Measurements from ENCODE around the gene FAM236A.
"Not testable (repeated sequence)": the region's sequence is repeated elsewhere in the genome, so short reads cannot be mapped to it uniquely, and the experiment has no call there.

The FAM236A gene

DNA sequence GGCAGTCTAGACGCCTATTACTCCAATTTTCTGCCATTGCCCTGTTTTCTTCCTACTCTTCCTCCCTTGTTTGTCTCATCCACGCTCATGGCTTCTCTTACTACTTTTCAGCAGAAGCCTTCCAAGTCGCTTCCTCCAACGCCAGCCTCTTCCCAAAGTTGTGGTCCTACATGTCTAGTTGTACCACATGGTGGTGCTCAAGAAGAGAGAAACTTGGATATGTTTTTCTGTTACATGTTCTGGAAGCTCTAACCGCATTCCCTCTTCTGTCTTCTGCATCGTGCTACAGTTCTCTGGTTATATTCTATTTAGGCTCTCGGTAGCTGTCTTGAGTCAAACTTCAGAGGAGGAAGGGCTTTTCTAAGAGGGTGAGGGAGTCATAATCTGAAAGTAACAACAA is 36.9 kb downstream of the FAM236A start:
- H3K14ac ChIP-seq (ENCODE audit: low read length); H3K4me3 ChIP-seq (ENCODE audit: low read length in 2 of 2); H3K4me2 ChIP-seq (ENCODE audit: insufficient read depth, low read length, poor library complexity, severe bottlenecking); H3K9ac ChIP-seq (ENCODE audit: low read depth, low read length, poor library complexity); H3K9me3 ChIP-seq (replicated peaks in 1 of 2; ENCODE audit: control insufficient read depth in 2 of 2, insufficient read depth in 1 of 2, low read depth in 1 of 2, low read length in 2 of 2); H3K23ac ChIP-seq (ENCODE audit: low read depth, low read length, poor library complexity); H3K27me3 ChIP-seq (ENCODE audit: control insufficient read depth in 3 of 3, insufficient read depth in 3 of 3, low read depth in 1 of 3, low read length in 3 of 3); H4K8ac ChIP-seq (ENCODE audit: low read depth, low read length); H4K91ac ChIP-seq (ENCODE audit: low read depth, low read length, poor library complexity); H2BK15ac ChIP-seq (ENCODE audit: low read length); DNase-seq (ENCODE audit: low spot score); H2AK5ac ChIP-seq (ENCODE audit: low read depth, low read length); H2BK5ac ChIP-seq (ENCODE audit: low read length); H3K4ac ChIP-seq (ENCODE audit: low read length); H2BK120ac ChIP-seq (ENCODE audit: low read depth, low read length); H3K36me3 ChIP-seq (replicated peaks in 1 of 2; ENCODE audit: control insufficient read depth in 2 of 2, insufficient read depth in 2 of 2, low read length in 2 of 2); H2BK12ac ChIP-seq (ENCODE audit: low read length); H3K79me1 ChIP-seq (ENCODE audit: low read depth, low read length); H2AFZ ChIP-seq (ENCODE audit: low read length); H3K4me1 ChIP-seq (ENCODE audit: control insufficient read depth in 2 of 2, insufficient read depth in 1 of 2, low read depth in 1 of 2, low read length in 2 of 2); H3K27ac ChIP-seq (replicated peaks; ENCODE audit: low read length); H3K18ac ChIP-seq (ENCODE audit: low read length): not testable (repeated sequence)
- no CpG with 5 or more reads among the region's 7 CpGs for WGBS, 2 donors (ENCODE audit: extremely low coverage in 2 of 2, insufficient read length in 2 of 2, insufficient replicate concordance in 1 of 2)

DNA sequence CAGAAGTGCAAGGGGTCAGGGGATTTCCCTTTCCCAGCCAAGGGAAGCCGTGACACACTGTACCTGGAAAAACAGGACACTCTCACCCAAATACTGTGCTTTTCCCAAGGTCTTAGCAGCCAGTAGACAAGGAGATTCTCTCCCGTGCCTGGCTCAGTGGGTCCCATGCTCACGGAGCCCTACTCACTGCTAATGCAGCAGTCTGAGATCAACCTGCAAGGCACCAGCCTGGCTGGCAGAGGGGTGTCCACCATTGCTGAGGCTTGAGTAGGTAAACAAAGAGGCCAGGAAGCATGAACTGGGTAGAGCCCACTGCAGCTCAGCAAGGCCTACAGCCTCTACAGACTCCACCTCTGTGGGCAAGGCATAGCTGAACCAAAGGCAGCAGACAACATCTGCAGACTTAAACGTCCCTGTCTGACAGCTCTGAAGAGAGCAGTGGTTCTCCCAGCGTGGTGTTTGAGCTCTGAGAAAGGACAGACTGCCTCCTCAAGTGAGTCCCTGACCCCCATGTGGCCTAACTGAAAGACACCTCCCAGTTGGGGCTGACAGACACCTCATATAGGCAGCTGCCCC is 43.0 kb downstream of the FAM236A start:
- not testable (repeated sequence) for H3K23ac ChIP-seq (ENCODE audit: low read depth, low read length, poor library complexity); H3K27me3 ChIP-seq (ENCODE audit: control insufficient read depth in 3 of 3, insufficient read depth in 3 of 3, low read depth in 1 of 3, low read length in 3 of 3); H3K9ac ChIP-seq (ENCODE audit: low read depth, low read length, poor library complexity); DNase-seq (ENCODE audit: low spot score); H2BK120ac ChIP-seq (ENCODE audit: low read depth, low read length); H3K4ac ChIP-seq (ENCODE audit: low read length); H3K14ac ChIP-seq (ENCODE audit: low read length); H2BK12ac ChIP-seq (ENCODE audit: low read length); H2BK5ac ChIP-seq (ENCODE audit: low read length); H3K4me3 ChIP-seq (ENCODE audit: low read length in 2 of 2); H3K18ac ChIP-seq (ENCODE audit: low read length); H3K27ac ChIP-seq (replicated peaks; ENCODE audit: low read length); H3K36me3 ChIP-seq (replicated peaks in 1 of 2; ENCODE audit: control insufficient read depth in 2 of 2, insufficient read depth in 2 of 2, low read length in 2 of 2); H3K9me3 ChIP-seq (replicated peaks in 1 of 2; ENCODE audit: control insufficient read depth in 2 of 2, insufficient read depth in 1 of 2, low read depth in 1 of 2, low read length in 2 of 2); H3K79me1 ChIP-seq (ENCODE audit: low read depth, low read length); H4K8ac ChIP-seq (ENCODE audit: low read depth, low read length); H2BK15ac ChIP-seq (ENCODE audit: low read length); H3K4me1 ChIP-seq (ENCODE audit: control insufficient read depth in 2 of 2, insufficient read depth in 1 of 2, low read depth in 1 of 2, low read length in 2 of 2); H4K91ac ChIP-seq (ENCODE audit: low read depth, low read length, poor library complexity); H2AK5ac ChIP-seq (ENCODE audit: low read depth, low read length); H2AFZ ChIP-seq (ENCODE audit: low read length); H3K4me2 ChIP-seq (ENCODE audit: insufficient read depth, low read length, poor library complexity, severe bottlenecking)
- WGBS, 2 donors (ENCODE audit: extremely low coverage in 2 of 2, insufficient read length in 2 of 2, insufficient replicate concordance in 1 of 2): no CpG with 5 or more reads among the region's 5 CpGs

Data from neuronal stem cell (in vitro differentiated cells).